Fibroblast of mammary gland (primary cell): ENCODE data around the gene AUH.

Experiments
- DNase-seq: peaks from one replicate; pipeline ENCODE4 v3.0.0-alpha.2; 2010; ENCODE audit warnings: low read depth
- H3K4me3 ChIP-seq: 2 replicates; pipeline ENCODE4 v1.5.1; 2011; ENCODE audit warnings: low read depth, mild to moderate bottlenecking, low read length, moderate library complexity; ENCODE audit not compliant: control insufficient read depth
- CTCF ChIP-seq: conservative IDR thresholded peaks from 2 replicates; pipeline ENCODE4 v1.5.1; 2011; ENCODE audit warnings: low read depth, low read length, inconsistent platforms; ENCODE audit not compliant: control insufficient read depth, insufficient read depth

The AUH gene

GRCh38 chr9:91312717-91313325 is 48.9 kb downstream of the AUH start:
- TF ChIP-seq CTCF: no peak
- DNase-seq: no peak
- no peak overlapping the region for H3K4me3 ChIP-seq

- no peak for TF ChIP-seq CTCF
- no peak for DNase-seq
- no peak overlapping the region for H3K4me3 ChIP-seq
These were observed 51.7 kb downstream of the AUH start for GRCh38 chr9:91310037-91310436.

- DNase-seq: no peak
- no peak overlapping the region for H3K4me3 ChIP-seq
- TF ChIP-seq CTCF: no peak
These were observed 53.5 kb downstream of the AUH start for GRCh38 chr9:91308191-91308590.

GRCh38 chr9:91307279-91307678 is 54.4 kb downstream of the AUH start:
- no peak for TF ChIP-seq CTCF
- no peak for DNase-seq

GRCh38 chr9:91306296-91306630 is 55.5 kb downstream of the AUH start:
- no peak for TF ChIP-seq CTCF
- no peak for DNase-seq
- no peak overlapping the region for H3K4me3 ChIP-seq

More at GRCh38 chr9:91307279-91307678, 54.4 kb downstream of the AUH start:
- H3K4me3 ChIP-seq: no peak overlapping the region

- no peak for TF ChIP-seq CTCF
- no peak overlapping the region for H3K4me3 ChIP-seq
- no peak for DNase-seq
These were observed 56.0 kb downstream of the AUH start for GRCh38 chr9:91305596-91306295.
